Activated CD4-positive, alpha-beta memory T cell treated with anti-CD3 and anti-CD28 coated beads for 36 hours (primary cell): ENCODE results near the gene KIAA0319L. TPM values are rescaled to one million over a fixed set of nuclear protein-coding genes. Genes with fewer than 3 reads are reported as not detected.

Experiments used
- CTCF ChIA-PET: fragments of 350-600 bp; sonication (Branson Sonifier 250); formaldehyde crosslinking; loops from one replicate; lab custom pipeline; 2021; ENCODE audit warnings: antibody characterized with exemption, inconsistent platforms; lab: Charles Lee
- POLR2A ChIA-PET: fragments of 350-600 bp; sonication (Branson Sonifier 250); formaldehyde crosslinking; loops from one replicate; lab custom pipeline; 2021; ENCODE audit warnings: antibody characterized with exemption; lab: Charles Lee
- DNase-seq: peaks from one replicate; pipeline ENCODE4 v3.0.0-alpha.2; 2020
- H3K27ac Mint-ChIP-seq: one replicate; pipeline ENCODE4 v1.8.0; 2021; ENCODE audit warnings: mixed read lengths
- H3K27me3 Mint-ChIP-seq: one replicate; pipeline ENCODE4 v1.8.0; 2021; ENCODE audit warnings: mixed read lengths
- H3K36me3 Mint-ChIP-seq: one replicate; pipeline ENCODE4 v1.8.0; 2021; ENCODE audit warnings: mixed read lengths
- H3K4me1 Mint-ChIP-seq: one replicate; pipeline ENCODE4 v1.8.0; 2021; ENCODE audit warnings: low read depth, mixed read lengths
- H3K4me3 Mint-ChIP-seq: one replicate; pipeline ENCODE4 v1.8.0; 2021; ENCODE audit warnings: mild to moderate bottlenecking, mixed read lengths
- H3K9me3 Mint-ChIP-seq: one replicate; pipeline ENCODE4 v1.8.0; 2021; ENCODE audit warnings: mixed read lengths
- intact Hi-C: fragments of 100-400 bp; cut with micrococcal nuclease; formaldehyde crosslinking; loops from one replicate; pipeline ENCODE4 v1.15.1; 2023
- total RNA-seq, 2 experiments: library from RNA; stranded (reverse); gene quantifications; one replicate each; pipeline ENCODE4 v1.2.3, GENCODE V29; 2021

Gene KIAA0319L
- total RNA-seq, 2 experiments from 2014 or later: 28.3 to 30.9 TPM

GRCh38 chr1:35505911-35506798, 51.0 kb downstream of the KIAA0319L start:
- Mint-ChIP-seq H3K27ac (peak overlapping the region; percentile 81), H3K4me3 (peak overlapping the region; percentile 28), H3K36me3 (peaks cover 11% of the 10 kb centered on the region), H3K4me1 (peaks cover 62% of the 10 kb centered on the region), H3K9me3 (no peaks in the 10 kb centered on the region), H3K27me3 (no peaks in the 10 kb centered on the region)
- POLR2A ChIA-PET: interaction anchor here (0.7 to 2.3 kb wide), 9 partner anchors 30 to 264 kb away, joined by 3 to 15 read pairs (median 3); partner anchors contain the start of genes CLSPN, KIAA0319L and NCDN
- peak; percentile 77 for DNase-seq
- intact Hi-C loops: loop anchor here (1.0 kb wide), 5 partner anchors 33 to 75 kb away; no protein-coding TSS in a partner anchor
- CTCF ChIA-PET: interaction anchor here (0.9 to 3.2 kb wide), 8 partner anchors 11 to 55 kb away, joined by 3 to 23 read pairs (median 4); partner anchors contain the start of genes KIAA0319L and NCDN

GRCh38 chr1:35502242-35502641, 55.0 kb downstream of the KIAA0319L start:
- intact Hi-C loops: no loop called here
- H3K36me3 Mint-ChIP-seq: peaks cover 15% of the 10 kb centered on the region
- CTCF ChIA-PET: no interaction called here
- no peak overlapping the region for H3K27ac Mint-ChIP-seq
- POLR2A ChIA-PET: no interaction called here
- H3K4me1 Mint-ChIP-seq: peaks cover 56% of the 10 kb centered on the region
- no peak overlapping the region for H3K4me3 Mint-ChIP-seq
- no peaks in the 10 kb centered on the region for H3K9me3 Mint-ChIP-seq
- no peaks in the 10 kb centered on the region for H3K27me3 Mint-ChIP-seq
- DNase-seq: no peak

- ChIA-PET CTCF (interaction anchor here (1.5 to 1.7 kb wide), 2 partner anchors 35 to 50 kb away, joined by 3 to 9 read pairs; no protein-coding TSS in a partner anchor), POLR2A (interaction anchor here (0.5 kb wide), 1 partner anchor 146 kb away, joined by 4 read pairs; no protein-coding TSS in a partner anchor)
- Mint-ChIP-seq H3K9me3 (no peaks in the 10 kb centered on the region), H3K27ac (no peak overlapping the region), H3K27me3 (no peaks in the 10 kb centered on the region), H3K4me3 (no peak overlapping the region), H3K4me1 (peaks cover 39% of the 10 kb centered on the region), H3K36me3 (peaks cover 7% of the 10 kb centered on the region)
- DNase-seq: no peak
- intact Hi-C loops: no loop called here
Measured at GRCh38 chr1:35500439-35500838, 56.8 kb downstream of the KIAA0319L start.

- POLR2A ChIA-PET: interaction anchor here (0.7 kb wide), 1 partner anchor 639 kb away, joined by 6 read pairs; no protein-coding TSS in a partner anchor
- Mint-ChIP-seq H3K9me3 (no peaks in the 10 kb centered on the region), H3K36me3 (peaks cover 4% of the 10 kb centered on the region), H3K27me3 (no peaks in the 10 kb centered on the region), H3K4me3 (no peak overlapping the region), H3K27ac (no peak overlapping the region), H3K4me1 (peaks cover 34% of the 10 kb centered on the region)
- CTCF ChIA-PET: interaction anchor here (1.5 to 1.7 kb wide), 3 partner anchors 36 to 49 kb away, joined by 3 to 9 read pairs (median 5); no protein-coding TSS in a partner anchor
- intact Hi-C loops: no loop called here
- peak; percentile 44 for DNase-seq
Measured at GRCh38 chr1:35499652-35500176, 57.5 kb downstream of the KIAA0319L start.

- Mint-ChIP-seq H3K4me3 (no peak overlapping the region), H3K4me1 (peaks cover 32% of the 10 kb centered on the region), H3K27me3 (no peaks in the 10 kb centered on the region), H3K27ac (no peak overlapping the region), H3K9me3 (no peaks in the 10 kb centered on the region), H3K36me3 (peaks cover 4% of the 10 kb centered on the region)
- intact Hi-C loops: no loop called here
- ChIA-PET CTCF (interaction anchor here (1.6 to 1.7 kb wide), 2 partner anchors 47 to 48 kb away, joined by 5 to 9 read pairs; no protein-coding TSS in a partner anchor), POLR2A (interaction anchor here (0.7 kb wide), 1 partner anchor 638 kb away, joined by 6 read pairs; no protein-coding TSS in a partner anchor)
- DNase-seq: no peak
Measured at GRCh38 chr1:35499231-35499630, 58.0 kb downstream of the KIAA0319L start.

- peaks cover 4% of the 10 kb centered on the region for H3K36me3 Mint-ChIP-seq
- H3K4me1 Mint-ChIP-seq: peaks cover 29% of the 10 kb centered on the region
- H3K9me3 Mint-ChIP-seq: no peaks in the 10 kb centered on the region
- CTCF ChIA-PET: interaction anchor here (1.7 kb wide), 1 partner anchor 218 kb away, joined by 3 read pairs; no protein-coding TSS in a partner anchor
- intact Hi-C loops: no loop called here
- no peak overlapping the region for H3K4me3 Mint-ChIP-seq
- POLR2A ChIA-PET: no interaction called here
- H3K27me3 Mint-ChIP-seq: no peaks in the 10 kb centered on the region
- no peak for DNase-seq
- no peak overlapping the region for H3K27ac Mint-ChIP-seq
Measured at GRCh38 chr1:35497571-35497970, 59.6 kb downstream of the KIAA0319L start.

GRCh38 chr1:35490250-35490649, 67.0 kb downstream of the KIAA0319L start:
- H3K36me3 Mint-ChIP-seq: peaks cover 30% of the 10 kb centered on the region
- no peaks in the 10 kb centered on the region for H3K27me3 Mint-ChIP-seq
- CTCF ChIA-PET: interaction anchor here (0.8 kb wide), 1 partner anchor 39 kb away, joined by 3 read pairs; no protein-coding TSS in a partner anchor
- DNase-seq: no peak
- POLR2A ChIA-PET: no interaction called here
- H3K9me3 Mint-ChIP-seq: peaks cover 8% of the 10 kb centered on the region
- H3K27ac Mint-ChIP-seq: no peak overlapping the region
- peaks cover 12% of the 10 kb centered on the region for H3K4me1 Mint-ChIP-seq
- no peak overlapping the region for H3K4me3 Mint-ChIP-seq
- intact Hi-C loops: no loop called here

- POLR2A ChIA-PET: no interaction called here
- H3K27ac Mint-ChIP-seq: no peak overlapping the region
- no peaks in the 10 kb centered on the region for H3K27me3 Mint-ChIP-seq
- H3K4me1 Mint-ChIP-seq: peaks cover 12% of the 10 kb centered on the region
- CTCF ChIA-PET: interaction anchor here (0.9 kb wide), 1 partner anchor 36 kb away, joined by 3 read pairs; no protein-coding TSS in a partner anchor
- peaks cover 30% of the 10 kb centered on the region for H3K36me3 Mint-ChIP-seq
- peaks cover 8% of the 10 kb centered on the region for H3K9me3 Mint-ChIP-seq
- no peak overlapping the region for H3K4me3 Mint-ChIP-seq
- no peak for DNase-seq
- intact Hi-C loops: no loop called here
Measured at GRCh38 chr1:35488336-35488735, 68.9 kb downstream of the KIAA0319L start.

- no peak for DNase-seq
- intact Hi-C loops: no loop called here
- Mint-ChIP-seq H3K4me1 (peaks cover 12% of the 10 kb centered on the region), H3K4me3 (no peak overlapping the region), H3K27ac (no peak overlapping the region), H3K36me3 (peaks cover 30% of the 10 kb centered on the region), H3K27me3 (no peaks in the 10 kb centered on the region), H3K9me3 (peaks cover 8% of the 10 kb centered on the region)
- ChIA-PET CTCF (interaction anchor here (0.6 kb wide), 1 partner anchor 43 kb away, joined by 3 read pairs; no protein-coding TSS in a partner anchor), POLR2A (interaction anchor here (0.6 kb wide), 1 partner anchor 306 kb away, joined by 3 read pairs; no protein-coding TSS in a partner anchor)
Measured at GRCh38 chr1:35486858-35487408, 70.3 kb downstream of the KIAA0319L start.

GRCh38 chr1:35481229-35481628, 76.0 kb downstream of the KIAA0319L start:
- POLR2A ChIA-PET: no interaction called here
- Mint-ChIP-seq H3K27me3 (no peaks in the 10 kb centered on the region), H3K9me3 (no peaks in the 10 kb centered on the region), H3K4me1 (no peaks in the 10 kb centered on the region), H3K36me3 (peaks cover 7% of the 10 kb centered on the region), H3K4me3 (no peak overlapping the region), H3K27ac (no peak overlapping the region)
- CTCF ChIA-PET: no interaction called here
- intact Hi-C loops: no loop called here
- no peak for DNase-seq

- Mint-ChIP-seq H3K36me3 (peaks cover 10% of the 10 kb centered on the region), H3K27ac (no peak overlapping the region), H3K27me3 (no peaks in the 10 kb centered on the region), H3K4me1 (peaks cover 2% of the 10 kb centered on the region), H3K9me3 (no peaks in the 10 kb centered on the region), H3K4me3 (no peak overlapping the region)
- no peak for DNase-seq
- intact Hi-C loops: no loop called here
- POLR2A ChIA-PET: no interaction called here
- CTCF ChIA-PET: interaction anchor here (1.1 kb wide), 1 partner anchor 237 kb away, joined by 4 read pairs; no protein-coding TSS in a partner anchor
Measured at GRCh38 chr1:35477870-35478269, 79.3 kb downstream of the KIAA0319L start.
